SK-N-MC (cell line): Measurements from ENCODE around the gene FREM1.

ENCODE experiments used
- EZH2 ChIP-seq: fragments of 200-600 bp; sonication (generic); IDR thresholded peaks from one replicate; pipeline ENCODE4 v1.6.1; 2017; ENCODE audit warnings: antibody characterized with exemption
- POLR2AphosphoS5 ChIP-seq: IDR thresholded peaks from 2 replicates; pipeline ENCODE4 v1.6.1; 2012; ENCODE audit warnings: mild to moderate bottlenecking, low read depth, low read length, borderline replicate concordance

DNA sequence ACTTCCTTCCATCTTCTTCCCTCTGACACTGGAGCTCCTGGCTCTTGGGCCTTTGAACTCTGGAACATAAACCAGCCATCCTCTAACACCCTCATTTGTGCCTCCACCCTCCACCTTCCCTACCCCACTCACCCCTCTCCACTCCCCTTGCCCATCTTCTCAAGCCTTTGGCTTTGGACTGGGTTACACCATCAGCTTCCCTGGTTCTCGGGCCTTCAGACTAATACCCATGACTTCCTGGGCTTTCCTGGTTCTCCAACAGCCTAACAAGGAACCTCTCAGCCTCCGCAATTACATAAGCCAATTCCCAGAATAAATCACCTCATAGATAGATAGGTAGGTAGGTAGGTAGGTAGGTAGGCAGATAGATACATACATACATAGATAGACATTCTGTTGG, 67.1 kb downstream of the FREM1 start:
- no peak for TF ChIP-seq EZH2
- TF ChIP-seq POLR2AphosphoS5, result no peak
